NCI-H2196 (cell line): ENCODE results near the gene FIBIN.
A peak's percentile ranks its signal among the peaks of the same experiment; 100 is the strongest.

Experiments used
- DNase-seq: peaks from one replicate; lab custom pipeline; 2025; ENCODE audit not compliant: unreplicated experiment; lab: John Stamatoyannopoulos, UW

Gene FIBIN

GRCh38 chr11:27020751-27021150 lies 26.8 kb downstream of the FIBIN start:
- DNase-seq, result no peak

DNA sequence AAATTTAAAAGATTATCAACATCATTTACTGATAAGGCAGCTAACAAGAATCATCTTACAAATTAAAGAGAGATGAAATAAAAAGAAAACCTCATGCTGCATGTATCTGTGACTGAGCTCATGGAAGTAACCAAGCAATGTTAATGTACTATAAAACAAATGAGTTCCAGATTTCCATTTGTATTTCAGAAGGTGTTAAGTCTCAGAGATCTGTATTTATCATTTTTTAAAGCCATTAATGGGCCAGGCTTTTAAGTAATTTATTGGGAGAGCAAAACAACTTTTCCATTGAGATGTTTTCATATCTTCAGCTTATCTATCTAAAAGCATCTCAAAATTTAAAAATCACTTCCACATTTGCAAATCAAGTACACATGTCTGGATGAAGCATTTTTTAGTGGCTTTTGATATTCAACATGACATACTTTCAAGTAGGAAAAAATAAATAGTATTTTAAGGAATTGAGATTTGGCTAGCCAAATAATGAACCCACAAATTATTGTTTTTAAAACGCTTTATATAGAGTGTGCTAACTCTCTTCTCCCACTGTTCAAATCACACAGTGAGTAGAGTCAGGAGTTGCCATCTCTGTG lies 28.8 kb downstream of the FIBIN start:
- no peak for DNase-seq

GRCh38 chr11:27024865-27025264 lies 31.0 kb downstream of the FIBIN start:
- no peak for DNase-seq

DNA sequence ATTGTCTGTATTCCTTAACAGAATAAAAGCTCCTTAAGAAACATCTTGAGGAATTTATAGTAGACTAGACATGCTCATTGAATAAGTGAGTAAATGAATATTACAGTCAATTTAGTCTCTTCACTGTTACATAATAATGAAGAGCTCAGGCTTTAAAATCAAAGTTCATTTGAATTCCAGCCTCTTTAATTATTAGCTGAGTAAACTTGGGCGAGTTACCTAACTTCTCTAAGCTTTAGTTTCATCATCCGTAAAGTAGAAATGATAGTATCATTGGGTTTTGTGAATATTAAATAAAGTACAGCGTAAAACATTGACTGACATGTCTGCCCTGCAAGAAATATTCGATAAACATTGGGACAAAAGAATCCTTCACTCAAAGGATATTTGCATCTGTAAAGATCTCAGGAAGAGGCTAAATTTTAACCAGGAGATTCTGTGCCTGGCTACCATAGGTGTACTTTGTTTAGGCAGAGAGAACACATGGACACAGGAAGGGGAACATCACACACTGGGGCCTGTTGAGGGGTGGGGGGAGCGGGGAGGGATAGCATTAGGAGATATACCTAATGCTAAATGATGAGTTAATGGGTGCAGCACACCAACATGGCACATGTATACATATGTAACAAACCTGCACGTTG lies 31.5 kb downstream of the FIBIN start:
- no peak for DNase-seq

- DNase-seq, result no peak
Measured at GRCh38 chr11:27025957-27026733, 32.2 kb downstream of the FIBIN start.

DNA sequence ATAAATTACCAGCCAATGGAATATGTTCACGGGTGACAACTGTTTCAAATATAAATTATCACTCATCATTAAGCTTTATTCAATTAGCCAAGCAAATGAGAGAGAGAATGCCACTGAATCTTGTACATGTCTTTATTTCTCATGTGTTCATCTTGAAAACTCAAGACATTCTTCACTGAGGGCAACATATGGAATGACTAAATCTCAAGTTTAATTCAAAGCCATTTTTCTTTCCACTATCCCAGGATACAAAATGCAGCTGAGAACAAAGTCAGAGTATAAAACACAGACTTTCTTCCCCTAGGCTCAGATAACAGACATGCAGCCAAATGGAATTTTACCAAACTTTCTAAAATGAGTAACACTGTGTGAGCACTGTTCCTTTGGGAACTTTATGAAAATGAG lies 34.7 kb downstream of the FIBIN start:
- no peak for DNase-seq

DNA sequence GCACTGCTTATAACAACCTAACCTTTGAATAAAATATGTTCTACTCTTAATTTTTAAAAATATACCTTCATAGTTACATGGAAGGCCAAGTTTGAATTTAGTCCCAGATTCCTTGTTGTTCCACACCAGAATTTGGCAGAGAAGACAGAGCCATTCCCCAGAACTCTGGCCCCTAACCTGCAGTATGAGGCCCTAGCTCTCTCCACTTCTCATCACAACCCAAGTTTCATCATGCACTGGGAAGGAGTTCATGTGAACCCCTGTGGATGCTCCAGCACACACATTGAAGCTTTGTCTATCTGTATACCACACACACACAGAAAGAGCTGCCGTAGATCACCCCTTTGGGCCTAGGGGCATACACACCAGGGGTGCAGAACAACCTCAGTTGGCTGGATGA lies 36.1 kb downstream of the FIBIN start:
- no peak for DNase-seq

DNA sequence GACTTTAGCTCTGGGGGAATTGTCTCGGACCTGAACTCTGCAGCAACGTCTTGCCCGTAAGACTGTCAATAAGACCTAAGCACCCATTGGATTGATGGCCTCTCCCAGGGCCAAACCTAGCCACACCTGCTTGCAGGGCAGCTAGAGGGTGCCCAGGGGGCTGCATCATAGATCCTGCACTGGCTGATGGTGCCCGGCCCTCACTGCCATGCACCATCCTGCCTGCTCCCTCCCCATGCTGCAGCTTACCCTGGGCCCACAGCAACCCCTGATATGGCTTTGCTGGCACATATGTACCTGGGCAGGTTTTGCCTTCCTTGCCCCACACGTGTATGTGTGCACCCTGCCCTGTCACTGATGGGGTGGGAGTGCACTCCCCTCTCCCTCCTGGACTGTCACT lies 37.8 kb downstream of the FIBIN start:
- no peak for DNase-seq

DNA sequence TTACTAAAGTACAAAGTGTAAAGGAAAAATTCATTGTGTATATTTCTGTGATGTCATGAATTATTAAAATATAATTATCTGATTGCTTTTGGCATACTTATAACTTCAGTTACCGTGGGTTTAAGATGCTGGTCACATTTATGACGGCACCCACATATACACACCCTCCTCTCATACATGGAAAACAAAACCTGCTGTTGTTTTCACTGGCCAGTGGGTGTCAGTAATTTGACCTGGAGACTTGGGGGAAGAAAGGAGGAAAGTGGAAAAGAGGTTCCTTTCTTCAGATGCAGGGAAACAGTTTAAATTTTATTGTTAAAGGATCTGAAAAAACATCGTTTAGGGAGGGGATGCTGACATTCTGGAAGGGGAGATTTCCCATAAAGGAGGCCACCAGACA lies 46.0 kb downstream of the FIBIN start:
- no peak for DNase-seq

GRCh38 chr11:27040302-27041115 lies 46.6 kb downstream of the FIBIN start, which contains the start of gene BBOX1:
BBOX1 (plus strand) TSS chr11:27040815; CDS start chr11:27055431, 14,616 bp downstream.
- peak; percentile 27 for DNase-seq

DNA sequence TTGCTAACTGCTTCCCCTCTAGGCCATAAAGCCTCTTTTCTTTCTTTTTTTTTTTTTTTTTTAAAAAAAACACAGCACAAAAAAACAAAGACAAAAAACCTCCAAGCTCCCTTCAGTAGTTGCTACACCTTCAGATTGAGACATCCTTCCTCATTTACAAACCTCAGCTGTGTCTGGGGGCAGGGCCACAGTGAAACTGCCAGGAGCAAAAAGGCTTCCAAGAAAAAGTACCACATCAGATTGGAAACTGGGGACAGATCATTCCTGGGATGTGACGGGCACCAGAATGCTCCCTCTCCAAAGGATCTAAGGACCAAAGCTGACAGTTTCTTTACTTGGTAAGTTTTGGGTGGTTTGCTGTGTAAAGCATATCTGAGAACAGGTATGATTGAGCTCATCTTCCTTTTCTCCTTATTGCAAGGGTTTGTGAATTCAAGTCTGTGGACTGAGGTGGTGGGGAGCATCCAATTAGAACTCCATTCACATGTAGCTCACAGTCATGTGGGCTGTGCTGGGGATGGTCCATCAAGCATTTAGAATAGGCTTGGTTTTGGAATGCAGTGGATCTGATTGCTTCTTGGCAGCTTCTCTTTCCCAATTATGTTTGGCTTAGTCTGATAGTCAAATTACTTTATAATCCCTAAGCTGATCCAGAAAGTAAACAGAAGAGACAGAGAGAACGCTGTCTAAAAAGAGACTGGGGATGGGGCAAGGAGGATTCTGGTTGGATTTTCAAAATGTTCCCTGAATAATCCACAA lies 47.4 kb downstream of the FIBIN start:
- no peak for DNase-seq
